ENCODE results near the gene ZNF362.

Gene ZNF362

DNA sequence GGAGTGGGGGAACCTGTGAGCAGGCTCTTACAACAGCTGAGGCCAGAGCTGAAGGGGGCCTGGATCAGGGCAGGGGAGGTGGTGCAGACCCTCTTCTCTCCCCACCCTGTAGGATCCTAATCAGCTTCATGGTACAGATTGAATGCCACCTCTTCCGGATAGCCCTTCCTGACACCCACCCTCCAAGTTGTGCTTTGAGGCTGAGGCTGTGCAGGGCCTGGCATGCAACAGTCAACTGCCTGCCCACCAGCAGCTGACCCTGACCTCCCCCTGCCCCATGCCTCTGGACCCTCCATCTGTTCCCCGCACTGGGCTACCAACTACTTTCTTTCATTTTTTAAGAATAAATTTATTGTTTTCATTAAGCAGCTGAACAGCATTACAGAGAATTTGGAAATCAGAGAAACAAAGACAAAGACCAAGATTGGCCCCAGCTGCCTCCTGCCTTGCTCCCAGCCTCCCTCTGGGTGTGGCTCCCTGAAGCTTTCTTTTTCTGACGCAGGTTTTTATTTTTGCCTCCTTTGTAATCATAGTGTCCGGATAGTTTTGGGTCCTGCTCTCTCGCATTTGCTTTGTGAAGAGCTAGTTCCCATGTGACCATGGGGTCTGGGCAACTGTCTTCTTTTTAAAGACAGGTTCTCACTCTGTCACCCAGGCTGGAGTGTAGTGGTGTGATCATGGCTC lies 12.8 kb downstream of the ZNF362 start:
- H3K27ac ChIP-seq (ENCODE audit: low read depth, low read length) = no peak overlapping the region
- WGBS = 83% methylated on average over 4 of the region's 5 CpGs
- H3K4me1 ChIP-seq (ENCODE audit: insufficient read depth, low read length) = no peaks in the 10 kb centered on the region
- H3K36me3 ChIP-seq (ENCODE audit: insufficient read depth, low read length) = peaks cover 8% of the 10 kb centered on the region; the same call in 1 of the 2 replicates
- H3K27me3 ChIP-seq (ENCODE audit: insufficient read depth, low read length) = no peaks in the 10 kb centered on the region
- H3K9me3 ChIP-seq (ENCODE audit: insufficient read depth, low read depth, low read length) = no peaks in the 10 kb centered on the region
- no peak overlapping the region for H3K9ac ChIP-seq (ENCODE audit: low read depth, low read length)
- H3K4me3 ChIP-seq (ENCODE audit: low read length) = no peak overlapping the region

- H3K9ac ChIP-seq (ENCODE audit: low read depth, low read length) = no peak overlapping the region
- no peak overlapping the region for H3K27ac ChIP-seq (ENCODE audit: low read depth, low read length)
- H3K9me3 ChIP-seq (ENCODE audit: insufficient read depth, low read depth, low read length) = no peaks in the 10 kb centered on the region
- H3K27me3 ChIP-seq (ENCODE audit: insufficient read depth, low read length) = no peaks in the 10 kb centered on the region
- peaks cover 4% of the 10 kb centered on the region; the same call in 1 of the 2 replicates for H3K4me1 ChIP-seq (ENCODE audit: insufficient read depth, low read length)
- 75% methylated on average over 5 of the region's 5 CpGs for WGBS
- peaks cover 8% of the 10 kb centered on the region; the same call in 1 of the 2 replicates for H3K36me3 ChIP-seq (ENCODE audit: insufficient read depth, low read length)
- no peak overlapping the region for H3K4me3 ChIP-seq (ENCODE audit: low read length)
Observed at GRCh38 chr1:33269621-33270020, 13.3 kb downstream of the ZNF362 start.

- H3K27ac ChIP-seq (ENCODE audit: low read depth, low read length) = no peak overlapping the region
- no peak overlapping the region for H3K9ac ChIP-seq (ENCODE audit: low read depth, low read length)
- H3K9me3 ChIP-seq (ENCODE audit: insufficient read depth, low read depth, low read length) = no peaks in the 10 kb centered on the region
- no peak overlapping the region for H3K4me3 ChIP-seq (ENCODE audit: low read length)
- no peaks in the 10 kb centered on the region for H3K27me3 ChIP-seq (ENCODE audit: insufficient read depth, low read length)
- WGBS = 87% methylated on average over 5 of the region's 5 CpGs
- peaks cover 11% of the 10 kb centered on the region for H3K36me3 ChIP-seq (ENCODE audit: insufficient read depth, low read length)
- H3K4me1 ChIP-seq (ENCODE audit: insufficient read depth, low read length) = peaks cover 7% of the 10 kb centered on the region; the same call in 1 of the 2 replicates
Observed at GRCh38 chr1:33270379-33270778, 14.1 kb downstream of the ZNF362 start.

GRCh38 chr1:33270808-33271465 lies 14.6 kb downstream of the ZNF362 start:
- no peak overlapping the region for H3K4me3 ChIP-seq (ENCODE audit: low read length)

DNA sequence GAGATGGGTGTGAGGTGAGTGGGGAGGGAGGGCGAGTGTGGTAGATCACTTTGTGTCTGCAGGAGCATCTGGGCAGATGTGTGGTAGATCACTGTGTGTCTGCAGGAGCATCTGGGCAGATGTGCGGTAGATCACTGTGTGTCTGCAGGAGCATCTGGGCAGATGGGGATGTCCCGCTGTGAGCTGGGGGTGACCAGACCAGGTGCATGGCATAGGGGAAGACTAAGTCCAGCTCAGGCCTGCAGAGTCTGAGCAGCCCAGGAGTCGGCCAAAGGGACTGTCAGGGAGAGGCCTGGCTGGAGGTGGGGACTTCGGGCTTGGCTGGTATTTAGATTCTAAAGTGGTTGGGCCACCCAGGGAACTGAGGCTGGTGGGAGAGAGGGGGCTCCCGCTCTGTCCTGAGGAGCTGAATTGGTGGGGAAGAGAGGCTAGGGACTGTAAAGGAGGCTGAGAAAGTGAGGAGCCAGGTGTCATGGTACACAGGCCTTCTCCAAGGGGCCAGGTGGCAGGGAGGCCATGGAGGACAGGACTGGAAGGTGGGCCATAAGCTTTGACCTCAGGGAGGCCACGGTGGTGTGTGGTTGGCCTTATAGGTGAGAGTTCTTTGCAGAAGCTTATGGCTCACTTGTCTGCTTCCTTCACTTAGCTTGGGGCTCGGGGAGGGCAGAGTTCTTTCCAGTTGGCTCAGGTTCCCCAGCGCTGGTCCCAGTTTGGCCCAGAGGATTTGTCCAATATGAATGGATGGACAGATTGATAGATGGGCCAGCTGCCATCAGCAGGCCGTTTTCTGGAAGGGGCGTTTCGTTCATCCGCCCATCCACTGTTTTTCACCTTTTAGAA lies 15.6 kb downstream of the ZNF362 start:
- Histone ChIP-seq H3K9me3 (ENCODE audit: insufficient read depth, low read depth, low read length) (no peaks in the 10 kb centered on the region), H3K27ac (ENCODE audit: low read depth, low read length) (no peak overlapping the region), H3K4me1 (ENCODE audit: insufficient read depth, low read length) (peaks cover 7% of the 10 kb centered on the region; the same call in 1 of the 2 replicates), H3K36me3 (ENCODE audit: insufficient read depth, low read length) (peaks cover 15% of the 10 kb centered on the region), H3K4me3 (ENCODE audit: low read length) (no peak overlapping the region), H3K9ac (ENCODE audit: low read depth, low read length) (no peak overlapping the region), H3K27me3 (ENCODE audit: insufficient read depth, low read length) (no peaks in the 10 kb centered on the region)
- WGBS = 93% methylated on average over 13 of the region's 13 CpGs

More at GRCh38 chr1:33270808-33271465, 14.6 kb downstream of the ZNF362 start:
- Histone ChIP-seq H3K9me3 (ENCODE audit: insufficient read depth, low read depth, low read length) (no peaks in the 10 kb centered on the region), H3K27me3 (ENCODE audit: insufficient read depth, low read length) (no peaks in the 10 kb centered on the region), H3K4me1 (ENCODE audit: insufficient read depth, low read length) (peaks cover 7% of the 10 kb centered on the region; the same call in 1 of the 2 replicates), H3K27ac (ENCODE audit: low read depth, low read length) (no peak overlapping the region), H3K9ac (ENCODE audit: low read depth, low read length) (peak overlapping the region; percentile 8; the same call in 1 of the 2 replicates), H3K36me3 (ENCODE audit: insufficient read depth, low read length) (peaks cover 11% of the 10 kb centered on the region)
- 95% methylated on average over 7 of the region's 7 CpGs for WGBS

GRCh38 chr1:33272509-33272908 lies 16.2 kb downstream of the ZNF362 start:
- WGBS = 88% methylated on average over 3 of the region's 3 CpGs
- Histone ChIP-seq H3K4me3 (ENCODE audit: low read length) (no peak overlapping the region), H3K27me3 (ENCODE audit: insufficient read depth, low read length) (no peaks in the 10 kb centered on the region), H3K4me1 (ENCODE audit: insufficient read depth, low read length) (peaks cover 7% of the 10 kb centered on the region; the same call in 1 of the 2 replicates), H3K36me3 (ENCODE audit: insufficient read depth, low read length) (peaks cover 21% of the 10 kb centered on the region), H3K9ac (ENCODE audit: low read depth, low read length) (no peak overlapping the region), H3K27ac (ENCODE audit: low read depth, low read length) (no peak overlapping the region), H3K9me3 (ENCODE audit: insufficient read depth, low read depth, low read length) (no peaks in the 10 kb centered on the region)

GRCh38 chr1:33272930-33273329 lies 16.6 kb downstream of the ZNF362 start:
- 93% methylated on average over 1 of the region's 1 CpG for WGBS
- peaks cover 7% of the 10 kb centered on the region; the same call in 1 of the 2 replicates for H3K4me1 ChIP-seq (ENCODE audit: insufficient read depth, low read length)
- H3K4me3 ChIP-seq (ENCODE audit: low read length) = no peak overlapping the region
- no peaks in the 10 kb centered on the region for H3K9me3 ChIP-seq (ENCODE audit: insufficient read depth, low read depth, low read length)
- H3K27me3 ChIP-seq (ENCODE audit: insufficient read depth, low read length) = no peaks in the 10 kb centered on the region
- peaks cover 26% of the 10 kb centered on the region for H3K36me3 ChIP-seq (ENCODE audit: insufficient read depth, low read length)
- H3K9ac ChIP-seq (ENCODE audit: low read depth, low read length) = no peak overlapping the region
- H3K27ac ChIP-seq (ENCODE audit: low read depth, low read length) = no peak overlapping the region

DNA sequence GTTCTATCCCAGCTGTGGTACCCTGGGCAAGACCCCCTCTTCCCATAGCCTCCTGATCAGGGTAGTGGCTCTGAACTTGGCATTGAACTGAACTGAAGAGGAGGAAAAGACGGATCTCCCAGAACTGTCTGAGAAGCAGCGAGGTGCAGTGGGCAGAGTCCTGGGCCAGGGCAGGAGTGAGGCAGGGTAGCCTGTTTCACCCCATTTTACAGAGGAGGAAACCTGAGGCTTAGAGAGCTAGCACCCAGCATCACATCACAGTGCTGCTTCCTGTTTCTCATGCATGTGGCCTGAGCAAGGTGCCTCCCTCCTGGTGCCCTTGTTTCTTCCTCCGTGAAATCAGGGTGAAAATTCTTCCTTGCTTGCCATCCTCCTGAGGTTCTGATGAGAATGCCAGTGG lies 17.1 kb downstream of the ZNF362 start:
- Histone ChIP-seq H3K4me3 (ENCODE audit: low read length) (no peak overlapping the region), H3K27me3 (ENCODE audit: insufficient read depth, low read length) (no peaks in the 10 kb centered on the region), H3K36me3 (ENCODE audit: insufficient read depth, low read length) (peaks cover 30% of the 10 kb centered on the region), H3K27ac (ENCODE audit: low read depth, low read length) (no peak overlapping the region), H3K4me1 (ENCODE audit: insufficient read depth, low read length) (peaks cover 7% of the 10 kb centered on the region; the same call in 1 of the 2 replicates), H3K9ac (ENCODE audit: low read depth, low read length) (no peak overlapping the region), H3K9me3 (ENCODE audit: insufficient read depth, low read depth, low read length) (no peaks in the 10 kb centered on the region)
- 89% methylated on average over 3 of the region's 3 CpGs for WGBS

DNA sequence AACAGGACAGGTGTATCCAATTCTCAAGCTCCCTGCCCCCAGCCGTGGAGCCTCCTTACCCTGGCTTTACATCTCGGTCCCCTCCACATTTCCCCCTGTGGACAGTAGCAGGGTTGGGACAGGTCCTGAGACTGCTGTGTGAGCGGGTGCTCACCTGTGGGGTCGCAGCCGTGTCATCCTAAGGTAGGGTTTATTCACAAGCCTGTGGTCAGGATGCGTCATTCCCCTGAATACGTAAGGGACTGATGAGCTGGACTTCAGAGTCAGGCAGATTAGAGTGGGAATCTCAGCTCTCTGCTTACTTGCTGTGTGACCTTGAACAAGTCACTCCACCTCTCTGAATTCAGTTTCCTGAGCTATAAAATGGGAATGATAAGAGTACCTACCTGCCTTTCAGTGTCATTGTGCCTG lies 17.7 kb downstream of the ZNF362 start:
- Histone ChIP-seq H3K36me3 (ENCODE audit: insufficient read depth, low read length) (peaks cover 33% of the 10 kb centered on the region), H3K27me3 (ENCODE audit: insufficient read depth, low read length) (no peaks in the 10 kb centered on the region), H3K9ac (ENCODE audit: low read depth, low read length) (no peak overlapping the region), H3K4me3 (ENCODE audit: low read length) (no peak overlapping the region), H3K4me1 (ENCODE audit: insufficient read depth, low read length) (peaks cover 7% of the 10 kb centered on the region; the same call in 1 of the 2 replicates), H3K9me3 (ENCODE audit: insufficient read depth, low read depth, low read length) (no peaks in the 10 kb centered on the region), H3K27ac (ENCODE audit: low read depth, low read length) (no peak overlapping the region)
- 81% methylated on average over 7 of the region's 7 CpGs for WGBS

DNA sequence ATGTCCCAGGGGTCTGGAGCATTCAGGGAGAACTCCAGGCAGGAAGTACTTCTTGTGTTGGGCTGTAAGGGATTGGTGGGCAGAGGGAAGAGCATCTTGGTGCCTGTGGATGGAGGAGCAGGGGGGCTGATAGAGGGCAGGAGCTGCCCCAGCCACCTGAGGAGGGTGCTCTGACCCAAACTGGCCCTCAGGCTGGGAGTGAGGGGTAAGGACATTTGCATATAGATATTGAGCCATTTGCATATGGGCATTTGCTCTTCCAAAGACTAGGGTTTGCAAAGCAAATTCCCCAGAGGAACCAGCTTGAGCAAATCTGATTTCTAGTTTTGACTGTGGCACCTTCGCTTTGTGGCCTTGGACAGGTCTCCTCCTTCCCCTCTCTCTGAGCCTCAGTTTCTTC lies 18.2 kb downstream of the ZNF362 start:
- no peak overlapping the region for H3K27ac ChIP-seq (ENCODE audit: low read depth, low read length)
- no peaks in the 10 kb centered on the region for H3K9me3 ChIP-seq (ENCODE audit: insufficient read depth, low read depth, low read length)
- no peak overlapping the region for H3K4me3 ChIP-seq (ENCODE audit: low read length)
- no peak overlapping the region for H3K9ac ChIP-seq (ENCODE audit: low read depth, low read length)
- peaks cover 7% of the 10 kb centered on the region; the same call in 1 of the 2 replicates for H3K4me1 ChIP-seq (ENCODE audit: insufficient read depth, low read length)
- H3K36me3 ChIP-seq (ENCODE audit: insufficient read depth, low read length) = peaks cover 33% of the 10 kb centered on the region
- WGBS = 100% methylated on average over 1 of the region's 1 CpG
- H3K27me3 ChIP-seq (ENCODE audit: insufficient read depth, low read length) = no peaks in the 10 kb centered on the region

- H3K27ac ChIP-seq (ENCODE audit: low read depth, low read length) = no peak overlapping the region
- 94% methylated on average over 6 of the region's 6 CpGs for WGBS
- H3K4me3 ChIP-seq (ENCODE audit: low read length) = no peak overlapping the region
- H3K4me1 ChIP-seq (ENCODE audit: insufficient read depth, low read length) = peaks cover 7% of the 10 kb centered on the region; the same call in 1 of the 2 replicates
- no peaks in the 10 kb centered on the region for H3K9me3 ChIP-seq (ENCODE audit: insufficient read depth, low read depth, low read length)
- peaks cover 35% of the 10 kb centered on the region for H3K36me3 ChIP-seq (ENCODE audit: insufficient read depth, low read length)
- no peaks in the 10 kb centered on the region for H3K27me3 ChIP-seq (ENCODE audit: insufficient read depth, low read length)
- no peak overlapping the region for H3K9ac ChIP-seq (ENCODE audit: low read depth, low read length)
Observed at GRCh38 chr1:33275195-33275594, 18.9 kb downstream of the ZNF362 start.

Measured in HUES64 (cell line).